Measurements from ENCODE around the gene BDKRB1.

- no peak for TF ChIP-seq CTCF (conservative IDR thresholded peaks at IDR 0.05)
- no peak for TF ChIP-seq ZFX (IDR thresholded peaks at IDR 0.05)
These were observed 30.8 kb upstream of the BDKRB1 start for GRCh38 chr14:96225213-96225612.
